ENCODE results near the gene ISY1. TPM values are rescaled to one million over a fixed set of nuclear protein-coding genes. Genes with fewer than 3 reads are reported as not detected.
"Not testable (repeated sequence)": the region's sequence is repeated elsewhere in the genome, so short reads cannot be mapped to it uniquely, and the experiment has no call there.

The ISY1 gene
- total and polyA plus RNA-seq, 9 donors = 13.1 to 45.3 (median 28.8) TPM

DNA sequence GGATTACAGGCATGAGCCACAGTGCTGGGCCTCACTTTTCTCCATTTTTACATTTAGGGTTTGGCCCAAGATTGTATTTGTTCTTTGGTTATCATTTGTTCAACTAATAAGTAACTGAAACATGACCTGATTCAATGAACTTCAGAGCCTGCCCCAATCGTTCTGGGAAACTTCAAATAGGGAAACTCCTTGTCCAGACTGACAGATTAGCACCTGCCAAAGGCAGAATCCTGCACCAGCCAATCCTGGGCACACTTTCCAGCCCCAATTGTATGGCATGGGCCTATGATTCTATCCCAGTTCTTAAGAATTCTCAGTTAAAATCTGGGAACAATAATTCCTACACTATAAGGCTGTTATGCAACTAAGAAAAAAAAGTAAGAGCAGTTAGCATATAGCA lies 21.0 kb downstream of the ISY1 start:
- H3K36me3 ChIP-seq = no peaks in the 10 kb centered on the region
- TF ChIP-seq, protein P1, sequence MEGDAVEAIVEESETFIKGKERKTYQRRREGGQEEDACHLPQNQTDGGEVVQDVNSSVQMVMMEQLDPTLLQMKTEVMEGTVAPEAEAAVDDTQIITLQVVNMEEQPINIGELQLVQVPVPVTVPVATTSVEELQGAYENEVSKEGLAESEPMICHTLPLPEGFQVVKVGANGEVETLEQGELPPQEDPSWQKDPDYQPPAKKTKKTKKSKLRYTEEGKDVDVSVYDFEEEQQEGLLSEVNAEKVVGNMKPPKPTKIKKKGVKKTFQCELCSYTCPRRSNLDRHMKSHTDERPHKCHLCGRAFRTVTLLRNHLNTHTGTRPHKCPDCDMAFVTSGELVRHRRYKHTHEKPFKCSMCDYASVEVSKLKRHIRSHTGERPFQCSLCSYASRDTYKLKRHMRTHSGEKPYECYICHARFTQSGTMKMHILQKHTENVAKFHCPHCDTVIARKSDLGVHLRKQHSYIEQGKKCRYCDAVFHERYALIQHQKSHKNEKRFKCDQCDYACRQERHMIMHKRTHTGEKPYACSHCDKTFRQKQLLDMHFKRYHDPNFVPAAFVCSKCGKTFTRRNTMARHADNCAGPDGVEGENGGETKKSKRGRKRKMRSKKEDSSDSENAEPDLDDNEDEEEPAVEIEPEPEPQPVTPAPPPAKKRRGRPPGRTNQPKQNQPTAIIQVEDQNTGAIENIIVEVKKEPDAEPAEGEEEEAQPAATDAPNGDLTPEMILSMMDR (IDR thresholded peaks at IDR 0.05) = no peak
- TF ChIP-seq EP300 (IDR thresholded peaks at IDR 0.05) (no peak), POLR2A (IDR thresholded peaks at IDR 0.05) (no peak)
- no peaks in the 10 kb centered on the region for H3K4me1 ChIP-seq (ENCODE audit: insufficient read depth)
- no peak for DNase-seq
- H3K9me3 ChIP-seq = no peaks in the 10 kb centered on the region
- no peak overlapping the region for H3K4me3 ChIP-seq
- H3K27me3 ChIP-seq = no peaks in the 10 kb centered on the region
- intact Hi-C loops (cut with DNase I) = no loop called here
- WGBS, 3 donors = 50 to 67% (median 57%) methylated on average over 1 of the region's 1 CpG
- H3K27ac ChIP-seq = no peak overlapping the region

DNA sequence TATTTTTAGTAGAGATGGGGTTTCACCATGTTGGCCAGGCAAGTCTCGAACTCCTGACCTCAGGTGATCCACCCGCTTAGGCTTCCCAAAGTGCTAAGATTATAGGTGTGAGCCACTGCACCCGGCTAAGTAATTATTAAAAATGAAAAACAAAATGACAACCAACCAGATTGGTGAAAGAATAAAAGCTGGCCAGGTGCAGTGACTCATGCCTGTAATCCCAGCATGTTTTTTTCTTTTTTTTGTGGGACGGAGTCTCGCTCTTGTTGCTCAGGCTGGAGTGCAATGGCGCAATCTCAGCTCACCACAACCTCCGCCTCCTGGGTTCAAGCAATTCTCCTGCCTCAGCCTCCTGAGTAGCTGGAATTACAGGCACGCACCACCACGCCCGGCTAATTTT lies 24.6 kb downstream of the ISY1 start:
- DNase-seq; H3K4me3 ChIP-seq; H3K4me1 ChIP-seq (ENCODE audit: insufficient read depth); H3K27ac ChIP-seq; H3K36me3 ChIP-seq; H3K27me3 ChIP-seq; intact Hi-C loops (cut with DNase I); H3K9me3 ChIP-seq: not testable (repeated sequence)
- WGBS, 3 donors = 93 to 97% (median 94%) methylated on average over 10 of the region's 10 CpGs

DNA sequence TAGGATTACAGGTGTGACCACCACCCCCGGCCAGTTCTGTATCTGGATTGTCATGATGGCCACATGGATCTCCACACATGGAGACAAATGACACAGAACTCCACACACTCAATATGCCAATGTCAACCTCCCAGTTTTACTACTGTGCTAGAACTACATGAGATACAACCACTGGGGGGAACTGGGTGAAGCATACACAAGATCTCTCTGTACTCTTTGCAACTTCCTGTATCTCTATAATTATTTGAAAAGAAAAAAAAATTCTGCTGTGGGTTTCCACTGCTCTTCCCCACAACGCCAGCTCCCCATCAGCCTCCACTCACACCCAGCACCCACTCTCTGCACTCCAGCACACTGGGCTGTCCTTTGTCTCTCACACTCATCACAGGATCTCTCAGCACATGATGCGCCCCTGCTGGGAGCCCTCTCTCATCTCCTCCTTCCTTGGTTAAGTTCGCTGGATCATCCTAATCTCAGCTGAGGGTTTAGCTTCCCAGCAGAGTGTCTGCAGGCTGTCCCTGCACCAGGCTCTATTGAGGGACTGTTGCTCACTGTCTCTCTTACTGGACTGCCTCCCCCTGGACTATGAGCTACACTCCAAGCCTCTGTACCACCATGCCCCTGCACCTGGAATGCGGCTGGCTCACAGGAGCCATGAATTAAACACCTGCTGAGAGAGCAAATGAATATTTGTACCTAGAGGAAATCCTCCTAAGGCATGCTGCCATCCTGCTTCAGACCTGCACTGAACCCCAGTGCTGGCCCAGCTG lies 28.6 kb downstream of the ISY1 start:
- intact Hi-C loops (cut with DNase I) = no loop called here
- Histone ChIP-seq H3K27ac (no peak overlapping the region), H3K36me3 (no peaks in the 10 kb centered on the region), H3K27me3 (no peaks in the 10 kb centered on the region), H3K4me3 (no peak overlapping the region), H3K9me3 (no peaks in the 10 kb centered on the region), H3K4me1 (ENCODE audit: insufficient read depth) (no peaks in the 10 kb centered on the region)
- no peak for DNase-seq
- WGBS, 3 donors = 87 to 90% (median 88%) methylated on average over 5 of the region's 5 CpGs
- TF ChIP-seq POLR2A (IDR thresholded peaks at IDR 0.05) = no peak
- TF ChIP-seq, protein P1 (IDR thresholded peaks at IDR 0.05) = no peak
- no peak for TF ChIP-seq EP300 (IDR thresholded peaks at IDR 0.05)

DNA sequence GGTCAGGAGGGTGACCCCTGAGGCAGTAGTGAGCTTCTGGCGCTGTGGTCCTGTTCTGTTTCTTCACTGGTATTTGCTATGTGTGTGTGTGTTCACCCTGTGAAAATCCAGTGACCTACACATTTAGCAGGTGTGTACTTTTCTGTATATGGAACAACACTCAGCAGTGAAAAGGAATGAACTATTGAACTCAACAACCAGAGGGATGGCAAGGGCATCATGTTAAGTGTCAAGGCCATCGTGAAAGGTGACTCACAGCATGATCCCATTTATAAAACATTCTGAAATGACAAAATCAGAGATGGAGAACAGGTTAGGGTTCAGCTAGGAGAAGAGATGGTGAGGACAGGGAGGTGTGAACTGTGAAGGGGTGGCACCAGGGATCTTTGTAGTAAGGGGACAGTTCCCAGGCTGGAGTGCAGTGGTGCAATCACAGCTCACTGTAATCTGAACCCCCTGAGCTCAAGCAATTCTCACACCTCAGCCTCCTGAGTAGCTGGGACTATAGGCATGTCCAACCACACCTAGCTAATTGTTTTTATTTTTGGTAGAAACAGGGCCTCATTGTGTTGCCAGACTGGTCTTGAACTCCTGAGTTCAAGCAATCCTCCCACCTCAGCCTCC lies 29.3 kb downstream of the ISY1 start:
- H3K9me3 ChIP-seq = no peaks in the 10 kb centered on the region
- H3K4me1 ChIP-seq (ENCODE audit: insufficient read depth) = no peaks in the 10 kb centered on the region
- TF ChIP-seq POLR2A (IDR thresholded peaks at IDR 0.05) (no peak), EP300 (IDR thresholded peaks at IDR 0.05) (no peak)
- TF ChIP-seq, protein P1 (IDR thresholded peaks at IDR 0.05) = no peak
- intact Hi-C loops (cut with DNase I) = no loop called here
- no peaks in the 10 kb centered on the region for H3K27me3 ChIP-seq
- no peaks in the 10 kb centered on the region for H3K36me3 ChIP-seq
- no peak overlapping the region for H3K27ac ChIP-seq
- 76 to 79% (median 76%) methylated on average over 2 of the region's 2 CpGs for WGBS, 3 donors
- H3K4me3 ChIP-seq = no peak overlapping the region
- DNase-seq = no peak

DNA sequence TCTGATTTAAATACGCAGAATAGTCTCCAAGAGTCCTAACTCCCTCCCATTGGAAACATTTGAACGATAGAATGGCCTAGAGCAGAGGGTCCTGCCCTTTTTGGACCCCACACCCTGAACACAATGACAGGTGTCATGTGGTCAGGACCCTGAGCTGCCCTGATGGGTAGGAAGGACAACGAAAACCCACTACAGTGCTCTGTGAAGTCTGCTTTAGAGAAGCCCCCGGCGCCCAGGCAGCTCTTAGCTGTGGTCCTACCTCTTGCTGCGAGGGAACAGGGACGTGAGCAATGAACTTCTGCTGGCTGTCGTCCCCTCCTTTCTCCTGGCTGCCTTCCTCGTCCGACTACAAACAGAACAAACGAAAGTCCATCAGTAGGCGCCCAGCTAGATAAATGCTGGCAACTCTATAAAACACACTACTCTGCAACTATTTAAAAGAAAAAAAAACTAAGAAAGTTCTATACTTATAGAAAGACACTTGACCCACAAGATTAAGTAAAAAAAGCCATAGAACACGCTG lies 30.5 kb downstream of the ISY1 start:
- DNase-seq = no peak
- WGBS, 3 donors = 86 to 87% (median 86%) methylated on average over 13 of the region's 13 CpGs
- no peak overlapping the region for H3K4me3 ChIP-seq
- H3K4me1 ChIP-seq (ENCODE audit: insufficient read depth) = no peaks in the 10 kb centered on the region
- H3K27me3 ChIP-seq = no peaks in the 10 kb centered on the region
- no peak overlapping the region for H3K27ac ChIP-seq
- no peak for TF ChIP-seq POLR2A (IDR thresholded peaks at IDR 0.05)
- no peak for TF ChIP-seq EP300 (IDR thresholded peaks at IDR 0.05)
- TF ChIP-seq, protein P1 (IDR thresholded peaks at IDR 0.05) = no peak
- no peaks in the 10 kb centered on the region for H3K36me3 ChIP-seq
- intact Hi-C loops (cut with DNase I) = no loop called here
- no peaks in the 10 kb centered on the region for H3K9me3 ChIP-seq
